Endothelial cell (in vitro differentiated cells): Measurements from ENCODE around the gene FGF14. TPM values are rescaled to one million over a fixed set of nuclear protein-coding genes. Genes with fewer than 3 reads are reported as not detected.

ENCODE experiments used
- DNase-seq: peaks from one replicate; pipeline ENCODE4 v3.0.0; 2021; ENCODE audit warnings: low spot score
- H3K27ac Mint-ChIP-seq: one replicate; pipeline ENCODE4 v1.8.0; 2021; ENCODE audit warnings: mixed read lengths, inconsistent platforms; ENCODE audit not compliant: unreplicated experiment
- H3K27me3 Mint-ChIP-seq: one replicate; pipeline ENCODE4 v1.8.0; 2021; ENCODE audit warnings: mild to moderate bottlenecking, moderate library complexity, mixed read lengths, inconsistent platforms; ENCODE audit not compliant: unreplicated experiment
- H3K36me3 Mint-ChIP-seq: one replicate; pipeline ENCODE4 v1.8.0; 2021; ENCODE audit warnings: mild to moderate bottlenecking, low read depth, mixed read lengths, inconsistent platforms; ENCODE audit not compliant: unreplicated experiment
- H3K4me1 Mint-ChIP-seq: one replicate; pipeline ENCODE4 v1.8.0; 2021; ENCODE audit warnings: mild to moderate bottlenecking, mixed read lengths, inconsistent platforms; ENCODE audit not compliant: unreplicated experiment
- H3K4me3 Mint-ChIP-seq: one replicate; pipeline ENCODE4 v1.8.0; 2021; ENCODE audit warnings: mild to moderate bottlenecking, mixed read lengths, inconsistent platforms; ENCODE audit not compliant: unreplicated experiment
- H3K9me3 Mint-ChIP-seq: one replicate; pipeline ENCODE4 v1.8.0; 2021; ENCODE audit warnings: mixed read lengths, inconsistent platforms; ENCODE audit not compliant: unreplicated experiment
- CTCF ChIP-seq: fragments of 200-600 bp; sonication (generic); IDR thresholded peaks from one replicate; pipeline ENCODE4 v1.5.0; 2021; ENCODE audit warnings: antibody characterized with exemption; ENCODE audit not compliant: unreplicated experiment
- total RNA-seq: library from RNA; stranded (reverse); fragmentation: NEBNext Ultra II Directional; extraction: Animal tissue kit (Norgen Biotek cat#: 25700); gene quantifications from one replicate; pipeline ENCODE4 v1.2.1, GENCODE V29; 2021; ENCODE audit not compliant: unreplicated experiment

The FGF14 gene
- total RNA-seq, 1 donor from 2014 or later, result 0.13 TPM

- no peak for TF ChIP-seq CTCF
- no peaks in the 10 kb centered on the region for H3K4me1 Mint-ChIP-seq
- H3K9me3 Mint-ChIP-seq, result no peaks in the 10 kb centered on the region
- no peaks in the 10 kb centered on the region for H3K36me3 Mint-ChIP-seq
- DNase-seq, result no peak
- no peak overlapping the region for H3K27ac Mint-ChIP-seq
- H3K4me3 Mint-ChIP-seq, result no peak overlapping the region
- H3K27me3 Mint-ChIP-seq, result no peaks in the 10 kb centered on the region
Observed at GRCh38 chr13:101875091-101875490, 526.8 kb downstream of the FGF14 start.

GRCh38 chr13:101869553-101869952 lies 532.3 kb downstream of the FGF14 start:
- no peak for DNase-seq
- no peaks in the 10 kb centered on the region for H3K27me3 Mint-ChIP-seq
- no peaks in the 10 kb centered on the region for H3K4me1 Mint-ChIP-seq
- H3K4me3 Mint-ChIP-seq, result no peak overlapping the region
- H3K36me3 Mint-ChIP-seq, result no peaks in the 10 kb centered on the region
- no peak for TF ChIP-seq CTCF
- no peaks in the 10 kb centered on the region for H3K9me3 Mint-ChIP-seq
- H3K27ac Mint-ChIP-seq, result no peak overlapping the region

- Mint-ChIP-seq H3K9me3 (no peaks in the 10 kb centered on the region), H3K4me3 (no peak overlapping the region), H3K27me3 (no peaks in the 10 kb centered on the region), H3K4me1 (no peaks in the 10 kb centered on the region), H3K27ac (no peak overlapping the region), H3K36me3 (no peaks in the 10 kb centered on the region)
- no peak for DNase-seq
- no peak for TF ChIP-seq CTCF
Observed at GRCh38 chr13:101868585-101869469, 533.0 kb downstream of the FGF14 start.

- H3K27me3 Mint-ChIP-seq, result no peaks in the 10 kb centered on the region
- H3K27ac Mint-ChIP-seq, result no peak overlapping the region
- H3K4me3 Mint-ChIP-seq, result no peak overlapping the region
- no peaks in the 10 kb centered on the region for H3K9me3 Mint-ChIP-seq
- no peak for DNase-seq
- no peaks in the 10 kb centered on the region for H3K36me3 Mint-ChIP-seq
- no peak for TF ChIP-seq CTCF
- no peaks in the 10 kb centered on the region for H3K4me1 Mint-ChIP-seq
Observed at GRCh38 chr13:101866889-101867581, 534.8 kb downstream of the FGF14 start.

GRCh38 chr13:101858860-101859259 lies 543.0 kb downstream of the FGF14 start:
- Mint-ChIP-seq H3K4me1 (no peaks in the 10 kb centered on the region), H3K27me3 (no peaks in the 10 kb centered on the region), H3K9me3 (no peaks in the 10 kb centered on the region), H3K36me3 (no peaks in the 10 kb centered on the region), H3K4me3 (no peak overlapping the region), H3K27ac (no peak overlapping the region)
- TF ChIP-seq CTCF, result no peak
- no peak for DNase-seq
